ENCODE data around the gene RPIA.
A peak's percentile ranks its signal among the peaks of the same experiment; 100 is the strongest.
"Not testable (repeated sequence)": the region's sequence is repeated elsewhere in the genome, so short reads cannot be mapped to it uniquely, and the experiment has no call there.

RPIA gene

GRCh38 chr2:88691339-88692183 is at the start of gene RPIA:
Gene RPIA (plus strand): TSS chr2:88691673. CDS start chr2:88691699, 26 bp downstream.
- DNase-seq: peak; percentile 99

GRCh38 chr2:88642278-88642677 is 49.2 kb upstream of the RPIA start:
- no peak for DNase-seq

- DNase-seq: not testable (repeated sequence)
Observed at GRCh38 chr2:88645291-88645882, 46.1 kb upstream of the RPIA start.

- DNase-seq: no peak
Observed at GRCh38 chr2:88651646-88652045, 39.8 kb upstream of the RPIA start.

GRCh38 chr2:88654714-88655113 is 36.8 kb upstream of the RPIA start:
- DNase-seq: no peak

GRCh38 chr2:88656690-88657089 is 34.8 kb upstream of the RPIA start:
- no peak for DNase-seq

- no peak for DNase-seq
Observed at GRCh38 chr2:88657131-88657530, 34.3 kb upstream of the RPIA start.

- no peak for DNase-seq
Observed at GRCh38 chr2:88658326-88658725, 33.1 kb upstream of the RPIA start.

GRCh38 chr2:88658881-88659537 is 32.5 kb upstream of the RPIA start:
- no peak for DNase-seq

- DNase-seq: no peak
Observed at GRCh38 chr2:88659538-88659915, 31.9 kb upstream of the RPIA start.

- DNase-seq: no peak
Observed at GRCh38 chr2:88660622-88661021, 30.9 kb upstream of the RPIA start.

GRCh38 chr2:88666576-88666975 is 24.9 kb upstream of the RPIA start:
- no peak for DNase-seq

- DNase-seq: no peak
Observed at GRCh38 chr2:88667219-88667618, 24.3 kb upstream of the RPIA start.

GRCh38 chr2:88668862-88669261 is 22.6 kb upstream of the RPIA start:
- no peak for DNase-seq

GRCh38 chr2:88669482-88670214 is 21.8 kb upstream of the RPIA start:
- peak; percentile 37 for DNase-seq

- DNase-seq: no peak
Observed at GRCh38 chr2:88671786-88672427, 19.6 kb upstream of the RPIA start.

GRCh38 chr2:88673363-88673762 is 18.1 kb upstream of the RPIA start:
- no peak for DNase-seq

- no peak for DNase-seq
Observed at GRCh38 chr2:88680266-88680902, 11.1 kb upstream of the RPIA start.

GRCh38 chr2:88680916-88681315 is 10.6 kb upstream of the RPIA start:
- DNase-seq: no peak

- DNase-seq: no peak
Observed at GRCh38 chr2:88683160-88684021, 8.1 kb upstream of the RPIA start.

GRCh38 chr2:88684519-88684918 is 7.0 kb upstream of the RPIA start:
- DNase-seq: no peak
